ENCODE results near the gene KIF2C. TPM values are rescaled to one million over a fixed set of nuclear protein-coding genes. Genes with fewer than 3 reads are reported as not detected.
A peak's percentile ranks its signal among the peaks of the same experiment; 100 is the strongest.

The KIF2C gene
- total RNA-seq, 1 donor from 2014 or later: 0.93 TPM

GRCh38 chr1:44778705-44779576, 39.3 kb downstream of the KIF2C start:
- DNase-seq (no peak), ATAC-seq (no peak)
- Histone ChIP-seq H3K36me3 (peaks cover 48% of the 10 kb centered on the region), H3K27me3 (no peaks in the 10 kb centered on the region), H3K4me3 (no peak overlapping the region), H3K4me1 (peaks cover 31% of the 10 kb centered on the region), H3K9me3 (no peaks in the 10 kb centered on the region), H3K27ac (no peak overlapping the region)
- TF ChIP-seq CTCF (IDR thresholded peaks at IDR 0.05): no peak
- intact Hi-C loops (cut with DNase I): no loop called here

GRCh38 chr1:44780583-44781121, 41.0 kb downstream of the KIF2C start:
- Histone ChIP-seq H3K4me1 (peaks cover 36% of the 10 kb centered on the region), H3K27me3 (no peaks in the 10 kb centered on the region), H3K4me3 (no peak overlapping the region), H3K36me3 (peaks cover 48% of the 10 kb centered on the region), H3K9me3 (no peaks in the 10 kb centered on the region), H3K27ac (no peak overlapping the region)
- TF ChIP-seq CTCF (IDR thresholded peaks at IDR 0.05): no peak
- intact Hi-C loops (cut with DNase I): no loop called here
- ATAC-seq (no peak), DNase-seq (no peak)

GRCh38 chr1:44783697-44784093, 44.1 kb downstream of the KIF2C start:
- TF ChIP-seq CTCF (IDR thresholded peaks at IDR 0.05): no peak
- DNase-seq (no peak), ATAC-seq (no peak)
- H3K4me3 ChIP-seq: peak overlapping the region; percentile 52
- intact Hi-C loops (cut with DNase I): no loop called here
- peaks cover 27% of the 10 kb centered on the region for H3K36me3 ChIP-seq
- H3K4me1 ChIP-seq: peaks cover 27% of the 10 kb centered on the region
- no peaks in the 10 kb centered on the region for H3K9me3 ChIP-seq
- no peaks in the 10 kb centered on the region for H3K27me3 ChIP-seq
- peak overlapping the region; percentile 47 for H3K27ac ChIP-seq

GRCh38 chr1:44784094-44785028, 44.7 kb downstream of the KIF2C start:
- DNase-seq (no peak), ATAC-seq (peak; percentile 31)
- Histone ChIP-seq H3K4me1 (peaks cover 27% of the 10 kb centered on the region), H3K9me3 (no peaks in the 10 kb centered on the region), H3K27me3 (no peaks in the 10 kb centered on the region), H3K36me3 (peaks cover 20% of the 10 kb centered on the region), H3K4me3 (peak overlapping the region; percentile 52), H3K27ac (peak overlapping the region; percentile 47)
- TF ChIP-seq CTCF (IDR thresholded peaks at IDR 0.05): no peak
- intact Hi-C loops (cut with DNase I): no loop called here

GRCh38 chr1:44785029-44785380, 45.4 kb downstream of the KIF2C start:
- H3K27me3 ChIP-seq: no peaks in the 10 kb centered on the region
- no peak for TF ChIP-seq CTCF (IDR thresholded peaks at IDR 0.05)
- H3K4me3 ChIP-seq: no peak overlapping the region
- no peak for DNase-seq
- H3K9me3 ChIP-seq: no peaks in the 10 kb centered on the region
- intact Hi-C loops (cut with DNase I): no loop called here
- H3K36me3 ChIP-seq: peaks cover 14% of the 10 kb centered on the region
- no peak for ATAC-seq
- H3K4me1 ChIP-seq: peaks cover 27% of the 10 kb centered on the region
- H3K27ac ChIP-seq: no peak overlapping the region
